HepG2 (cell line): ENCODE measurements around the gene ACAP1. TPM values are rescaled to one million over a fixed set of nuclear protein-coding genes. Genes with fewer than 3 reads are reported as not detected.

ENCODE experiments used
- YY1 ChIP-seq: IDR thresholded peaks from 2 replicates; pipeline ENCODE4 v1.6.1; 2011; ENCODE audit warnings: low read length, low read depth, moderate library complexity, mild to moderate bottlenecking; ENCODE audit not compliant: insufficient read depth, insufficient replicate concordance
- polyA plus RNA-seq, 8 experiments: library from polyadenylated mRNA; depleted of rRNA in 3 of 8; stranded (reverse) in 7 of 8; unstranded in 1 of 8; fragments of >200 nt; fragmentation: Illumina TruSeq in 4 of 8; extraction: Trizol in 4 of 8; gene quantifications; 2 replicates each; pipeline versions ENCODE4 v1.2.1 to v1.2.3, GENCODE V29; 2011 to 2016; ENCODE audit warnings: low read depth in 4 of 8, missing spikeins in 1 of 8, mixed read lengths in 1 of 8; ENCODE audit not compliant: insufficient read depth in 1 of 8
- total RNA-seq, 5 experiments: library from RNA; depleted of rRNA; stranded (reverse); fragments of >200 nt; fragmentation: Illumina TruSeq; extraction: Trizol; gene quantifications; 2 replicates each; pipeline ENCODE4 v1.2.3, GENCODE V29; 2016; ENCODE audit warnings: low read depth in 1 of 5
- TF ChIP-seq, protein P1 (sequence below), 2 experiments: fragments of 450-650 bp in 1 of 2; sonication (generic) in 1 of 2; formaldehyde crosslinking in 1 of 2; IDR thresholded peaks; 2 replicates each; pipeline versions ENCODE4 v1.6.1 to v1.8.0; 2016 to 2022; ENCODE audit warnings: antibody characterized with exemption in 1 of 2, mild to moderate bottlenecking in 1 of 2, missing genetic modification reagents in 1 of 2
- TF ChIP-seq, protein P2 (sequence below): sonication (generic); formaldehyde crosslinking; IDR thresholded peaks from 2 replicates; pipeline ENCODE4 v1.5.0; 2020; ENCODE audit warnings: mild to moderate bottlenecking, missing genetic modification reagents
- TF ChIP-seq, protein P3 (sequence below): sonication (generic); formaldehyde crosslinking; IDR thresholded peaks from 2 replicates; pipeline ENCODE4 v1.4.0; 2020; ENCODE audit warnings: missing genetic modification reagents, mild to moderate bottlenecking, borderline replicate concordance
- TF ChIP-seq, protein P4 (sequence below): sonication (generic); formaldehyde crosslinking; IDR thresholded peaks from 2 replicates; pipeline ENCODE4 v1.4.0; 2020; ENCODE audit warnings: missing genetic modification reagents
- TF ChIP-seq, protein P5 (sequence below): sonication (generic); formaldehyde crosslinking; IDR thresholded peaks from 2 replicates; pipeline ENCODE4 v1.5.0; 2020; ENCODE audit warnings: missing genetic modification reagents

ACAP1 gene
- total and polyA plus RNA-seq, 2 of the 13 experiments (the other 11 are each of a cell fraction or from before 2014, with no cell fraction given): 1.3 to 2.5 TPM

DNA sequence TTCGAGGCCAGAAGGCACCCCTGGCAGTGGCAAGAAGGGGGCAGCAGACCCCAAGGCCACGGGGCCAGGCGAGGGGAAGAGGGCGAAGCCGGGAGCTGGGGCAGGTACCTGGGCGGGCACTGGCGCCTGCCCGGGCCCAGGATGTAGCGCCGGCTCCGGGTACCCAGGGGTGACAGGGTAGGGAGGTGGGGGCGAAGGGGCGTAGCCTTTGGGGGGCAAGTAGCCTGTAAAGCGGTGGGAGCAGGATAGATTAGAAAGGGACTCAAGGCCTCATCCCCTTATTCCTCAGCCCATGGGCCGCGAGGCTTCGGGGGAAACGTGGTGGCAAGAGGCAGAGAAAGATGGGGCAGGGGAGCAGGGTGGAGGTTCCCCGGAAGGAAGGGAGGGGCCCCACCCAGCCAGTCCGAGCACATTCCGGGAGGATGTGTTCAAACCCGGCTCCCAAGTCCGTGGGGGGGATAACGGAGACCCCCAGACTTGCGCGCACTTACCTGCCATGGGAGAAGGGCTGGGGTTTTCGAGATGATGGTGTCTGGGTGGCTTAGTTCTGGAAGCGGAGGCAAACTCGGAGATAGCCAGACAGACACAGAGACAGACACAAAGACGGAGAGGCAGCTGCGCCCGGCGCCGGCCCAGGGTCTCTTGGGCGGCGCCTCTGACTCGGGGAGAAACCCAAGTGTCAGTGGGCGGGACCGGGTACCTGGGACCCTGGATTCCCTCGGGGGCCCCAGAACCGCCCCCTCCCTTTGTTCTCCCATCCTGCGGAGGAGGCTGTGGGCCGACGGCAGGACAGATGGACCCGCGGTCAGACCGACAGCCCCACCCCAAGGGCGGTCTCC is 57.5 kb downstream of the ACAP1 start (continued):
- TF ChIP-seq, protein P1, sequence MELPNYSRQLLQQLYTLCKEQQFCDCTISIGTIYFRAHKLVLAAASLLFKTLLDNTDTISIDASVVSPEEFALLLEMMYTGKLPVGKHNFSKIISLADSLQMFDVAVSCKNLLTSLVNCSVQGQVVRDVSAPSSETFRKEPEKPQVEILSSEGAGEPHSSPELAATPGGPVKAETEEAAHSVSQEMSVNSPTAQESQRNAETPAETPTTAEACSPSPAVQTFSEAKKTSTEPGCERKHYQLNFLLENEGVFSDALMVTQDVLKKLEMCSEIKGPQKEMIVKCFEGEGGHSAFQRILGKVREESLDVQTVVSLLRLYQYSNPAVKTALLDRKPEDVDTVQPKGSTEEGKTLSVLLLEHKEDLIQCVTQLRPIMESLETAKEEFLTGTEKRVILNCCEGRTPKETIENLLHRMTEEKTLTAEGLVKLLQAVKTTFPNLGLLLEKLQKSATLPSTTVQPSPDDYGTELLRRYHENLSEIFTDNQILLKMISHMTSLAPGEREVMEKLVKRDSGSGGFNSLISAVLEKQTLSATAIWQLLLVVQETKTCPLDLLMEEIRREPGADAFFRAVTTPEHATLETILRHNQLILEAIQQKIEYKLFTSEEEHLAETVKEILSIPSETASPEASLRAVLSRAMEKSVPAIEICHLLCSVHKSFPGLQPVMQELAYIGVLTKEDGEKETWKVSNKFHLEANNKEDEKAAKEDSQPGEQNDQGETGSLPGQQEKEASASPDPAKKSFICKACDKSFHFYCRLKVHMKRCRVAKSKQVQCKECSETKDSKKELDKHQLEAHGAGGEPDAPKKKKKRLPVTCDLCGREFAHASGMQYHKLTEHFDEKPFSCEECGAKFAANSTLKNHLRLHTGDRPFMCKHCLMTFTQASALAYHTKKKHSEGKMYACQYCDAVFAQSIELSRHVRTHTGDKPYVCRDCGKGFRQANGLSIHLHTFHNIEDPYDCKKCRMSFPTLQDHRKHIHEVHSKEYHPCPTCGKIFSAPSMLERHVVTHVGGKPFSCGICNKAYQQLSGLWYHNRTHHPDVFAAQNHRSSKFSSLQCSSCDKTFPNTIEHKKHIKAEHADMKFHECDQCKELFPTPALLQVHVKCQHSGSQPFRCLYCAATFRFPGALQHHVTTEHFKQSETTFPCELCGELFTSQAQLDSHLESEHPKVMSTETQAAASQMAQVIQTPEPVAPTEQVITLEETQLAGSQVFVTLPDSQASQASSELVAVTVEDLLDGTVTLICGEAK (IDR thresholded peaks at IDR 0.05): no peak
- TF ChIP-seq, protein P1 (CRISPR knock-in tag; IDR thresholded peaks at IDR 0.05): no peak
- TF ChIP-seq, protein P2, sequence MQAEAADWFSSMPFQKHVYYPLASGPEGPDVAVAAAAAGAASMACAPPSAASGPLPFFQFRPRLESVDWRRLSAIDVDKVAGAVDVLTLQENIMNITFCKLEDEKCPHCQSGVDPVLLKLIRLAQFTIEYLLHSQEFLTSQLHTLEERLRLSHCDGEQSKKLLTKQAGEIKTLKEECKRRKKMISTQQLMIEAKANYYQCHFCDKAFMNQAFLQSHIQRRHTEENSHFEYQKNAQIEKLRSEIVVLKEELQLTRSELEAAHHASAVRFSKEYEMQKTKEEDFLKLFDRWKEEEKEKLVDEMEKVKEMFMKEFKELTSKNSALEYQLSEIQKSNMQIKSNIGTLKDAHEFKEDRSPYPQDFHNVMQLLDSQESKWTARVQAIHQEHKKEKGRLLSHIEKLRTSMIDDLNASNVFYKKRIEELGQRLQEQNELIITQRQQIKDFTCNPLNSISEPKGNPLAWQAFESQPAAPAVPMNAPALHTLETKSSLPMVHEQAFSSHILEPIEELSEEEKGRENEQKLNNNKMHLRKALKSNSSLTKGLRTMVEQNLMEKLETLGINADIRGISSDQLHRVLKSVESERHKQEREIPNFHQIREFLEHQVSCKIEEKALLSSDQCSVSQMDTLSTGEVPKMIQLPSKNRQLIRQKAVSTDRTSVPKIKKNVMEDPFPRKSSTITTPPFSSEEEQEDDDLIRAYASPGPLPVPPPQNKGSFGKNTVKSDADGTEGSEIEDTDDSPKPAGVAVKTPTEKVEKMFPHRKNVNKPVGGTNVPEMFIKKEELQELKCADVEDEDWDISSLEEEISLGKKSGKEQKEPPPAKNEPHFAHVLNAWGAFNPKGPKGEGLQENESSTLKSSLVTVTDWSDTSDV: no peak
- TF ChIP-seq, protein P3, sequence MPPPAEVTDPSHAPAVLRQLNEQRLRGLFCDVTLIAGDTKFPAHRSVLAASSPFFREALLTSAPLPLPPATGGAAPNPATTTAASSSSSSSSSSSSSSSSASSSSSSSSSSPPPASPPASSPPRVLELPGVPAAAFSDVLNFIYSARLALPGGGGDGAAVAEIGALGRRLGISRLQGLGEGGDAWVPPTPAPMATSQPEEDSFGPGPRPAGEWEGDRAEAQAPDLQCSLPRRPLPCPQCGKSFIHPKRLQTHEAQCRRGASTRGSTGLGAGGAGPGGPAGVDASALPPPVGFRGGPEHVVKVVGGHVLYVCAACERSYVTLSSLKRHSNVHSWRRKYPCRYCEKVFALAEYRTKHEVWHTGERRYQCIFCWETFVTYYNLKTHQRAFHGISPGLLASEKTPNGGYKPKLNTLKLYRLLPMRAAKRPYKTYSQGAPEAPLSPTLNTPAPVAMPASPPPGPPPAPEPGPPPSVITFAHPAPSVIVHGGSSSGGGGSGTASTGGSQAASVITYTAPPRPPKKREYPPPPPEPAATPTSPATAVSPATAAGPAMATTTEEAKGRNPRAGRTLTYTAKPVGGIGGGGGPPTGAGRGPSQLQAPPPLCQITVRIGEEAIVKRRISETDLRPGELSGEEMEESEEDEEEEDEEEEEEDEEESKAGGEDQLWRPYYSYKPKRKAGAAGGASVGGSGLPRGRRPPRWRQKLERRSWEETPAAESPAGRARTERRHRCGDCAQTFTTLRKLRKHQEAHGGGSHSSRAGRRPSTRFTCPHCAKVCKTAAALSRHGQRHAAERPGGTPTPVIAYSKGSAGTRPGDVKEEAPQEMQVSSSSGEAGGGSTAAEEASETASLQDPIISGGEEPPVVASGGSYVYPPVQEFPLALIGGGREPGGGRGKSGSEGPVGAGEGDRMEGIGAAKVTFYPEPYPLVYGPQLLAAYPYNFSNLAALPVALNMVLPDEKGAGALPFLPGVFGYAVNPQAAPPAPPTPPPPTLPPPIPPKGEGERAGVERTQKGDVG (CRISPR knock-in tag): no peak
- TF ChIP-seq, protein P4, sequence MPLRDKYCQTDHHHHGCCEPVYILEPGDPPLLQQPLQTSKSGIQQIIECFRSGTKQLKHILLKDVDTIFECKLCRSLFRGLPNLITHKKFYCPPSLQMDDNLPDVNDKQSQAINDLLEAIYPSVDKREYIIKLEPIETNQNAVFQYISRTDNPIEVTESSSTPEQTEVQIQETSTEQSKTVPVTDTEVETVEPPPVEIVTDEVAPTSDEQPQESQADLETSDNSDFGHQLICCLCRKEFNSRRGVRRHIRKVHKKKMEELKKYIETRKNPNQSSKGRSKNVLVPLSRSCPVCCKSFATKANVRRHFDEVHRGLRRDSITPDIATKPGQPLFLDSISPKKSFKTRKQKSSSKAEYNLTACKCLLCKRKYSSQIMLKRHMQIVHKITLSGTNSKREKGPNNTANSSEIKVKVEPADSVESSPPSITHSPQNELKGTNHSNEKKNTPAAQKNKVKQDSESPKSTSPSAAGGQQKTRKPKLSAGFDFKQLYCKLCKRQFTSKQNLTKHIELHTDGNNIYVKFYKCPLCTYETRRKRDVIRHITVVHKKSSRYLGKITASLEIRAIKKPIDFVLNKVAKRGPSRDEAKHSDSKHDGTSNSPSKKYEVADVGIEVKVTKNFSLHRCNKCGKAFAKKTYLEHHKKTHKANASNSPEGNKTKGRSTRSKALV (CRISPR knock-in tag): no peak
- TF ChIP-seq, protein P5, sequence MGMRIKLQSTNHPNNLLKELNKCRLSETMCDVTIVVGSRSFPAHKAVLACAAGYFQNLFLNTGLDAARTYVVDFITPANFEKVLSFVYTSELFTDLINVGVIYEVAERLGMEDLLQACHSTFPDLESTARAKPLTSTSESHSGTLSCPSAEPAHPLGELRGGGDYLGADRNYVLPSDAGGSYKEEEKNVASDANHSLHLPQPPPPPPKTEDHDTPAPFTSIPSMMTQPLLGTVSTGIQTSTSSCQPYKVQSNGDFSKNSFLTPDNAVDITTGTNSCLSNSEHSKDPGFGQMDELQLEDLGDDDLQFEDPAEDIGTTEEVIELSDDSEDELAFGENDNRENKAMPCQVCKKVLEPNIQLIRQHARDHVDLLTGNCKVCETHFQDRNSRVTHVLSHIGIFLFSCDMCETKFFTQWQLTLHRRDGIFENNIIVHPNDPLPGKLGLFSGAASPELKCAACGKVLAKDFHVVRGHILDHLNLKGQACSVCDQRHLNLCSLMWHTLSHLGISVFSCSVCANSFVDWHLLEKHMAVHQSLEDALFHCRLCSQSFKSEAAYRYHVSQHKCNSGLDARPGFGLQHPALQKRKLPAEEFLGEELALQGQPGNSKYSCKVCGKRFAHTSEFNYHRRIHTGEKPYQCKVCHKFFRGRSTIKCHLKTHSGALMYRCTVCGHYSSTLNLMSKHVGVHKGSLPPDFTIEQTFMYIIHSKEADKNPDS (CRISPR knock-in tag): no peak
- no peak for TF ChIP-seq YY1
